HG03175 (cell line): Measurements from ENCODE around the gene RNASE7.

Experiments
- ATAC-seq: cut with Tn5 transposase; IDR thresholded peaks from one replicate; pipeline ENCODE4 v1.9.1; 2021; ENCODE audit warnings: mild to moderate bottlenecking, moderate library complexity; ENCODE audit not compliant: unreplicated experiment

Gene RNASE7

DNA sequence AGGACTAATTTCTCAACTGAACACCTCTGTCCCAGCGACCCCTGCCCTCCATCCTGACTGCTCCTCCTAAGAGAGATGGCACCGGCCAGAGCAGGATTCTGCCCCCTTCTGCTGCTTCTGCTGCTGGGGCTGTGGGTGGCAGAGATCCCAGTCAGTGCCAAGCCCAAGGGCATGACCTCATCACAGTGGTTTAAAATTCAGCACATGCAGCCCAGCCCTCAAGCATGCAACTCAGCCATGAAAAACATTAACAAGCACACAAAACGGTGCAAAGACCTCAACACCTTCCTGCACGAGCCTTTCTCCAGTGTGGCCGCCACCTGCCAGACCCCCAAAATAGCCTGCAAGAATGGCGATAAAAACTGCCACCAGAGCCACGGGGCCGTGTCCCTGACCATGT is 756 bp downstream of the RNASE7 start:
- no peak for ATAC-seq

DNA sequence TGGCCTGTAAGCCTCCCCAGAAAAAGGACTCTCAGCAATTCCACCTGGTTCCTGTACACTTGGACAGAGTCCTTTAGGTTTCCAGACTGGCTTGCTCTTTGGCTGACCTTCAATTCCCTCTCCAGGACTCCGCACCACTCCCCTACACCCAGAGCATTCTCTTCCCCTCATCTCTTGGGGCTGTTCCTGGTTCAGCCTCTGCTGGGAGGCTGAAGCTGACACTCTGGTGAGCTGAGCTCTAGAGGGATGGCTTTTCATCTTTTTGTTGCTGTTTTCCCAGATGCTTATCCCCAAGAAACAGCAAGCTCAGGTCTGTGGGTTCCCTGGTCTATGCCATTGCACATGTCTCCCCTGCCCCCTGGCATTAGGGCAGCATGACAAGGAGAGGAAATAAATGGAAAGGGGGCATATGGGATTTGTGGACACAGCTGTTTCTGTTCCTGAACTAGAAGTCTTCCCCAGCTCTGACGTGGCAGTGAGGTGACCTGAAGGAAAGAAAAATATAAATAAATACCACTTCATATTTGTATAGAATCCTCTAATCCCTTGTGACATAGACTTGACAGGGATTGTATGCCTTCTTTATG is 1.3 kb downstream of the RNASE7 start:
- no peak for ATAC-seq

- ATAC-seq, result no peak
Observed at GRCh38 chr14:21043974-21044618, 1.9 kb downstream of the RNASE7 start.

DNA sequence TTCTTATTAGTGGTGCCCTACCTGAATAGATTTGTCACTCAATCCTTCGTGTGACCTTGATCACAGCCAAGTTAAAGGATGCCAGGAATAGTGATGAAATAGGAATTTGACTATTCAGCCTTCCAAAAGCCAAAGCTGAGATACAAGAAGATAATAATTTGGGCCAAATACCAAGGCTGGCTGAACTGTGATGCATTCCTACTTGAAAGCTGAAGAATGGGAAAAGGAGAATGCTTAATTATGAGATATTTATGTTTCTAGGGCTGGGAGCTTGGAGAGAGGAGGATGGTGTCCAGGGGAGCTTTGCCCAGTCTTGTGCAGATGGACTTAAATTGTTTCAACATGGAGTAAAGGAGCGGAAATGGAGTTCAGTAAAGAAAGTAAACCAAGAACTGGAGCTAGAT is 5.2 kb downstream of the RNASE7 start:
- no peak for ATAC-seq

DNA sequence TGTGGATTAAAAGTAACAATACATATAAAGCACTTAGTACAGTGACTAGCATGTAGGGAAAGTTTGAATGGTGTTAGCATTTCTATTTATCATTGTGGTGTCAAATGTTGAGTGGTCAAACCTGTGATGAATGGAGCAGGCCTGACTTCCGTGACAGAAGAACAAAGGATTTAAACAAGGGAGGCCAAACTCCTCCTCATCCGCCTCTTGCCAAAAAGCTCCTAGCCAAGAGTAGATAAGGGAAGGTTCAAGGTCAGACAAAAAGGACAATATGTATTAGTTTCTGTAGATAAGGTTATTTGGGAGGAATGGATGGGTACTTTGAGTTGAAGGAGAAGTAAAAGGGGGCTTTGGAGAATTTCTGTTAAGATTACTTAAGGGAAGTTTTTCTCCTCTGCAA is 6.5 kb downstream of the RNASE7 start:
- ATAC-seq, result no peak

- ATAC-seq, result no peak
Observed at GRCh38 chr14:21049271-21049673, 7.1 kb downstream of the RNASE7 start.

DNA sequence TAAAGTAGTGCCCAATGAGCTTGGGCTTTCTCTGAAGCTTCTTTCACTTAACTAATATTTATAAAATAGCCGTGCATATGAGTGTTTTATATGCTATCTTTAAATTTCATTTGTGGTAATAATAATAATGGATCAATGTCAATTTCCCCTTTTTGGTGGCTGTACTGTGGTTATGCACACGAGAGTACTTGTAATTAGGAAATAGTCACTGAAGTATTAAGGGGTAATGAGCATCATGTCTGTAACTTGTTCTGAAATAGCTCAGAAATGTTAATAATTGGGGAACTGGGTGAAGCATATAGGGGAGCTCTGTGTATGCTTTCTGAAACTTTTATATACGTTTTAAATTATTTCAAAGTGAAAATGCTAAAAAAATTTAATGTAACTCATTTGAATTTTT is 8.4 kb downstream of the RNASE7 start:
- ATAC-seq, result no peak

DNA sequence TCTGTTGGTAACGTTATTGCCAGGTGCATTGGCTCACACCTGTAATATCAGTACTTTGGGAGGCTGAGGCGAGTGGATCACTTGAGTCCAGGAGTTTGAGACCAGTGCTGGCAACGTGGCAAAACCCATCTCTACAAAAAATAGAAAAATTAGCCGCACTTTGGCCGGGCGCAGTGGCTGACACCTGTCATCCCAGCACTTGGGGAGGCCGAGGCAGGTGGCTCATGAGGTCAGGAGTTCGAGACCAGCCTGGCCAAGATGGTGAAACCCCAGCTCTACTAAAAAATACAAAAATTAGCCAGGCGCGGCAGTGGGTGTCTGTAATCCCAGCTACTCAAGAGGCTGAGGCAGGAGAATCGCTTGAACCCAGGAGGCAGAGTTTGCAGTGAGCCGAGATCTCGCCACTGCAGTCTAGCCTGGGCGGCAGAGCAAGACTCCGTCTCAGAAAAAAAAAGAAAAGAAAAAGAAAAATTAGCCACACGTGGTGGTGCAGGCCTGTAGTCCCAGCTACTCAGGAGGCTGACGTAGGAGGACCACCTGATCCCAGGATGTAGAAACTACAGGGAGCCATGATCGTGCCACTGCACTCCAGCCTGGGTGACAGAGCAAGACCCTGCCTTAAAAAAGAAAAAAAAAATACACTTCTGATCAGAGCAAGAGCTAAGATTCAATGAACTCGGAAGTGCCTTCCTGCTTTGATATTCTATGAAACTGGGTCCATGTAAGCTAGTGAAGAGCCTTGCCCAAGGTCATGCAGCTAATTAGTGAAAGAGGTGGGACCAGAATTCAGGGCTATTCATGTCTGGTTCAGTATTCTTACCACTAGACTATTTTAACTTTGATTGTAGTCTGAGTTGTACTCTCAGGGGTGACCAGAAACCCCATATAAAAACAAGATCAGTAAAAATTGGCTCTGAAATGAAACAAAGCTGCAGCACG is 11.3 kb downstream of the RNASE7 start:
- ATAC-seq, result no peak

DNA sequence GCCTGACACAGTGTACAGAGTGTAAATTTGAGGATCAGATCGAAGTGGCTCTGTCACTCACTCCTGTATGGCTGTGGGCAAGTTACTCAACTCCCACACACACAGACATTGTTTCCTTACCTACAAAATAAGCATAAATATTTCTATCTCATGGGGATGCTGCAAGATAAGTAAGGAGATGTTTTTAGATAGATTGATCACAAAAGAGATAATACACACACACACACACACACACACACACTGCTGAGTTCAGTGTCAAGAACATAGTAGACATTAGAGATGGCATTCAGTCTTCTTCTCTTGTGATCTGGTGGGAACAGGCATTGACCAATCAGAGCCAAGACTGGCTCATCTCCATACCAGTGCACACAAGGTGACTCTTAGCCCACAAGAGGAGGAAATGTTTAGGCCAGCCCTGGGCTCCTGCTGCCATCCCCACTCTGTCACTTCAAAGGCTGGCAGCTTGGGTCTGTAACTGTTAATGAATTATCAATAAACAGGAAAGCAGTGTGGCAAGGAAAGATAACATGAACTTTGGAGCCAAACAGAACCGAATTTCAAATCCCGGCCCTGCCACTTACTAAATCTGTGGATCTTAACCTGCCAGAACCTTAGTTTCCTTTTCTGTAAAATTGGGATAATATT is 12.1 kb downstream of the RNASE7 start:
- ATAC-seq, result no peak

GRCh38 chr14:21054768-21055145 is 12.6 kb downstream of the RNASE7 start:
- ATAC-seq, result no peak

GRCh38 chr14:21055432-21056117 is 13.4 kb downstream of the RNASE7 start:
- no peak for ATAC-seq

GRCh38 chr14:21056520-21057163 is 14.5 kb downstream of the RNASE7 start:
- ATAC-seq, result no peak

DNA sequence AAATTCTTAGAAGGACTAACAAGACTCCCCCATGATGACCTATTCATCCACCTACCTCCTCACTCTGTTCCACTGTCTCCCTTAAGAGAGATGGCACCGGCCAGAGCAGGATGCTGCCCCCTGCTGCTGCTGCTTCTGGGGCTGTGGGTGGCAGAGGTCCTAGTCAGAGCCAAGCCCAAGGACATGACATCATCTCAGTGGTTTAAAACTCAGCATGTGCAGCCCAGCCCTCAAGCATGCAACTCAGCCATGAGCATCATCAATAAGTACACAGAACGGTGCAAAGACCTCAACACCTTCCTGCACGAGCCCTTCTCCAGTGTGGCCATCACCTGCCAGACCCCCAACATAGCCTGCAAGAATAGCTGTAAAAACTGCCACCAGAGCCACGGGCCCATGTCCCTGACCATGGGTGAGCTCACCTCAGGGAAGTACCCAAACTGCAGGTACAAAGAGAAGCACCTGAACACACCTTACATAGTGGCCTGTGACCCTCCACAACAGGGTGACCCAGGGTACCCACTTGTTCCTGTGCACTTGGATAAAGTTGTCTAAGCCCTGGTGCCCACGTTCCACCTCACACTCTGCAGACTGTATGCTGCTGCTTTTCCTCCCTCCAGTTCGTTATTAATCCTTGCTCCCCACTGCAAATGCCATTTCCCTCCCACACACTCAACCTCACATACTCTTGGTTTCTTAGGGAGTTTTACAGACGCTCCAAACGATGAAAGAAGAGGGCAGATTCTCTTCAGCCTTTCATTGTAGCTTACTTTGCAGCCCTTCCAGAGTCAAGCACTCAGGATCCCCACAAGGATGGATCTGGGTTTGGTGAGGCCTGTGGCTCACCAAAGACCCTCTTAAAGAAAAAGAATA is 15.9 kb downstream of the RNASE7 start, which contains the start of gene RNASE8:
TSS of gene RNASE8 (plus strand) at position 20 of the 873 bp plus-strand sequence. CDS start at position 91, 71 bp downstream.
- no peak for ATAC-seq

DNA sequence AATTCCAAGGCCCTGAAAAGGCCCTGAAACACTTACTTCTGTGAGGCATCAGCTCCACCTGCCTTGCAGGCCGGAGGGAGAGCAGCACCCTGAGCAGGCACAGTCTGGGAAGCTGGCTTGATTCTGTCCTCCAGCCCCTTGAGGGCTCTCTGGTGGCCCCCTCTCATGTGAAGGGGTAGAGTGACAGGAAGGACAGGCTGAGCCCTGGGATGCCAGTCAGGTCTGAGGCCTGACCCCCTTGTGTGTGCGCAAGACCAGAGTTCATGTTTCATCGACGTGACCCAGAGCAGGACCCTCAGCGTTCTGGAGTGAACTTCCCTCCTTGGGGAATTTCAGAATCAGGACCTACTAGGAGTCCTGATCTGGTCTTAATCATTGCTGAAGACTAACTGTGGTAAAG is 16.7 kb downstream of the RNASE7 start:
- no peak for ATAC-seq

- ATAC-seq, result no peak
Observed at GRCh38 chr14:21059842-21060613, 17.9 kb downstream of the RNASE7 start.

GRCh38 chr14:21060614-21061346 is 18.6 kb downstream of the RNASE7 start:
- ATAC-seq, result no peak

DNA sequence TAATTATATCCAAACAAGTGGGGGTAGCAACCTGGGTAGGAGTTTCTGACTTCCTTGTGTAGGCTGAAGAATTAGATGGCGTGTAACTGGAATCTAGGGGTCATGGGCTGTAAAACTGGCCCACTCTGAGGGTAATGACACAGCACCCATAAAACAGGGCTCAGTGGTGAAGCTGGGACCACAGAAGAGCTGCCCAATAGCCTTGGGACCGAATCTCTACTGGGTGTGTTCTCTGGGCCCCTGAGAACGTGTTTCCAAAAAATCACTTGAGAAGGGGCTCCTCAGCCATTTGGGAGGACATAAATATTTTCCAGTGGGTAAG is 19.1 kb downstream of the RNASE7 start:
- no peak for ATAC-seq

- no peak for ATAC-seq
Observed at GRCh38 chr14:21063479-21063878, 21.3 kb downstream of the RNASE7 start.
